ENCODE measurements around the gene ZFYVE19. TPM values are rescaled to one million over a fixed set of nuclear protein-coding genes. Genes with fewer than 3 reads are reported as not detected.

Gene ZFYVE19
- total RNA-seq, 1 donor from 2014 or later, result 34.4 TPM

DNA sequence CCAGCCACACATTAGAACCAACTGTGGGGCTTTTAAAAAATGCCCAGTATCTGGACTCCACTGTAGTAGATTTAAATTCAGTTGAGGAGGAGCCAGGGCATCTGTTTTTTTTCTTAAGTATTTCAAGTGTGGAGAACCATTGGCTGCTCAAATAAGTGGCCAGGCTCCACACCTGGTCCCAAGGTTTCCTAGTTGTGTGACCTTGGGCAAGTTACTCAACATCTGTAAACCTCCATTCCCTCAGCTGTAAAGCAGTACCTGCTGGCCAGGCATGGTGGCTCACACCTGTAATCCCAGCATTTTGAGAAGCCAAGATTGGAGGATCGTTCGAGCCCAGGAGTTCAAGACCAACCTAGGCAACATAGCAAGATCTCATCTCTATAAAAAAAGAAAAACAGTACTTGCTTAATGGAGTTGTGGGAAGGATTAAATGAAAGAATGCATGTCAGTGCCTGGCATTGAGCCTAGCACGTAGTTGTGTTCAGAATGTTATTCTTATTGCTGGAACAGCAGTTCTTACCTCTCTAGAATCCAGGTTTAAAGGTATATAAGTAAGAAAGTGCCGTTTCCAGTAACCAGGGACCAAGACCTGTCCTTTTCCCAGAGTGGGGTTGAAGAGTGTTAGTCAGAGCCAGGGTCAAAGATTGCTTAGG is 19.7 kb downstream of the ZFYVE19 start:
- H3K27me3 ChIP-seq, result no peaks in the 10 kb centered on the region
- H3K4me3 ChIP-seq, result no peak overlapping the region
- intact Hi-C loops (cut with DNase I), result no loop called here
- no peaks in the 10 kb centered on the region for H3K4me1 ChIP-seq
- H3K9me3 ChIP-seq, result no peaks in the 10 kb centered on the region
- no peak overlapping the region for H3K27ac ChIP-seq
- no peak for DNase-seq (ENCODE audit: extremely low spot score in 2 of 2)
- no peaks in the 10 kb centered on the region for H3K36me3 ChIP-seq
- no peak for TF ChIP-seq POLR2A (IDR thresholded peaks at IDR 0.05)
- TF ChIP-seq POLR2AphosphoS5 (IDR thresholded peaks at IDR 0.05; ENCODE audit: insufficient read depth in 1 of 2, low read depth in 1 of 2), result no peak
- TF ChIP-seq, protein P1, sequence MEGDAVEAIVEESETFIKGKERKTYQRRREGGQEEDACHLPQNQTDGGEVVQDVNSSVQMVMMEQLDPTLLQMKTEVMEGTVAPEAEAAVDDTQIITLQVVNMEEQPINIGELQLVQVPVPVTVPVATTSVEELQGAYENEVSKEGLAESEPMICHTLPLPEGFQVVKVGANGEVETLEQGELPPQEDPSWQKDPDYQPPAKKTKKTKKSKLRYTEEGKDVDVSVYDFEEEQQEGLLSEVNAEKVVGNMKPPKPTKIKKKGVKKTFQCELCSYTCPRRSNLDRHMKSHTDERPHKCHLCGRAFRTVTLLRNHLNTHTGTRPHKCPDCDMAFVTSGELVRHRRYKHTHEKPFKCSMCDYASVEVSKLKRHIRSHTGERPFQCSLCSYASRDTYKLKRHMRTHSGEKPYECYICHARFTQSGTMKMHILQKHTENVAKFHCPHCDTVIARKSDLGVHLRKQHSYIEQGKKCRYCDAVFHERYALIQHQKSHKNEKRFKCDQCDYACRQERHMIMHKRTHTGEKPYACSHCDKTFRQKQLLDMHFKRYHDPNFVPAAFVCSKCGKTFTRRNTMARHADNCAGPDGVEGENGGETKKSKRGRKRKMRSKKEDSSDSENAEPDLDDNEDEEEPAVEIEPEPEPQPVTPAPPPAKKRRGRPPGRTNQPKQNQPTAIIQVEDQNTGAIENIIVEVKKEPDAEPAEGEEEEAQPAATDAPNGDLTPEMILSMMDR (IDR thresholded peaks at IDR 0.05), result no peak

GRCh38 chr15:40828447-40829036 is 21.7 kb downstream of the ZFYVE19 start, which contains the start of gene PPP1R14D:
Gene PPP1R14D, minus strand, starts transcription at chr15:40828708. Its CDS starts 67 bp downstream, at chr15:40828641.
- Histone ChIP-seq H3K27ac (no peak within 1 kb of the TSS), H3K4me1 (no peaks in the 10 kb centered on the region), H3K4me3 (no peak within 1 kb of the TSS), H3K27me3 (no peaks in the 10 kb centered on the region), H3K36me3 (no peaks in the 10 kb centered on the region), H3K9me3 (no peaks in the 10 kb centered on the region)
- no peak for DNase-seq (ENCODE audit: extremely low spot score in 2 of 2)
- TF ChIP-seq POLR2AphosphoS5 (IDR thresholded peaks at IDR 0.05; ENCODE audit: insufficient read depth in 1 of 2, low read depth in 1 of 2) (no peak), POLR2A (IDR thresholded peaks at IDR 0.05) (no peak)
- TF ChIP-seq, protein P1 (IDR thresholded peaks at IDR 0.05), result no peak
- intact Hi-C loops (cut with DNase I), result no loop called here

- Histone ChIP-seq H3K4me3 (no peak overlapping the region), H3K9me3 (no peaks in the 10 kb centered on the region), H3K27me3 (no peaks in the 10 kb centered on the region), H3K36me3 (no peaks in the 10 kb centered on the region), H3K27ac (no peak overlapping the region), H3K4me1 (no peaks in the 10 kb centered on the region)
- DNase-seq (ENCODE audit: extremely low spot score in 2 of 2), result no peak
- intact Hi-C loops (cut with DNase I), result no loop called here
- TF ChIP-seq POLR2AphosphoS5 (IDR thresholded peaks at IDR 0.05; ENCODE audit: insufficient read depth in 1 of 2, low read depth in 1 of 2), result no peak
- no peak for TF ChIP-seq POLR2A (IDR thresholded peaks at IDR 0.05)
These were observed 22.2 kb downstream of the ZFYVE19 start for GRCh38 chr15:40829115-40829514.

GRCh38 chr15:40830884-40831283 is 24.0 kb downstream of the ZFYVE19 start:
- no peaks in the 10 kb centered on the region for H3K27me3 ChIP-seq
- no peak for DNase-seq (ENCODE audit: extremely low spot score in 2 of 2)
- H3K4me3 ChIP-seq, result no peak overlapping the region
- H3K4me1 ChIP-seq, result no peaks in the 10 kb centered on the region
- H3K36me3 ChIP-seq, result no peaks in the 10 kb centered on the region
- no peak overlapping the region for H3K27ac ChIP-seq
- intact Hi-C loops (cut with DNase I), result no loop called here
- H3K9me3 ChIP-seq, result no peaks in the 10 kb centered on the region
- TF ChIP-seq, protein P1 (IDR thresholded peaks at IDR 0.05), result no peak
- no peak for TF ChIP-seq POLR2A (IDR thresholded peaks at IDR 0.05)
- no peak for TF ChIP-seq POLR2AphosphoS5 (IDR thresholded peaks at IDR 0.05; ENCODE audit: insufficient read depth in 1 of 2, low read depth in 1 of 2)

- TF ChIP-seq, protein P1 (IDR thresholded peaks at IDR 0.05), result no peak
- TF ChIP-seq POLR2A (IDR thresholded peaks at IDR 0.05) (no peak), POLR2AphosphoS5 (IDR thresholded peaks at IDR 0.05; ENCODE audit: insufficient read depth in 1 of 2, low read depth in 1 of 2) (no peak)
- H3K36me3 ChIP-seq, result no peaks in the 10 kb centered on the region
- H3K9me3 ChIP-seq, result no peaks in the 10 kb centered on the region
- no peak overlapping the region for H3K4me3 ChIP-seq
- no peaks in the 10 kb centered on the region for H3K4me1 ChIP-seq
- H3K27me3 ChIP-seq, result no peaks in the 10 kb centered on the region
- no peak for DNase-seq (ENCODE audit: extremely low spot score in 2 of 2)
- intact Hi-C loops (cut with DNase I), result no loop called here
- H3K27ac ChIP-seq, result no peak overlapping the region
These were observed 25.0 kb downstream of the ZFYVE19 start for GRCh38 chr15:40831861-40832260.
